Measurements from ENCODE around the gene FAM241A. TPM values are rescaled to one million over a fixed set of nuclear protein-coding genes. Genes with fewer than 3 reads are reported as not detected.
"Not testable (repeated sequence)": the region's sequence is repeated elsewhere in the genome, so short reads cannot be mapped to it uniquely, and the experiment has no call there.

Gene FAM241A
- total RNA-seq, 1 donor from 2014 or later: 0.70 TPM

DNA sequence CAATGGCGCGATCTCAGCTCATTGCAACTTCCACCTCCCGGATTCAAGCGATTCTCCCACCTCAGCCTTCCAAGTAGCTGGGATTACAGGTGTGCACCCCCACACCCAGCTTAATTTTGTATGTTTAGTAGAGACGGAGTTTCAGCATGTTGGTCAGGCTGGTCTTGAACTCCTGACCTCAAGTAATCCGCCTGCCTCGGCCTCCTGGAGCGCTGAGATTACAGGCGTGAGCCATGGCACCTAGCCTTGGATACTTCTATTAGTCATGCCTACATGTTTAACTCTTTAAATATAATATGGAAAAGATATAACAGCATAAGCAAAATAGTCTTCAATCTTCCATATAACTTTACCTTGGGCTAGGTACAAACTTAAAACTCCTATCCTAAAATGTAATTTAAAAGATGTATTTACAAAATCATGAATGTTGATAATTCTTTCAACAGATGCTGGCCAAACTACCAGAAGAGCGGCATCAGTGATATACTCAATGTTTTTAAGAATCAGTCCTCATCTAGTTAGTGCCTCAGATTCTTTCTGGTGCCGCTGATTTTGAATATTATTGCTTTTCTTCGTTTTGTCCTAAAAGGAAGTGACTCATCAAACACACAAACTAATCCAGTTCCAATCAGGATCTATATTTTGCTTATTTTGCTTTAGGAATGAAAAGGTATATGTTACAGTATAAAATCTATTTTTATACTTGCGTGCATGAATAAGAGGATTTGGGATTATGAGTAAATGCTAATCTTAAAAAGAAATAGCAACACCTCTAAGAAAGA is 23.7 kb downstream of the FAM241A start:
- Mint-ChIP-seq H3K36me3 (no peaks in the 10 kb centered on the region), H3K27me3 (no peaks in the 10 kb centered on the region), H3K9me3 (no peaks in the 10 kb centered on the region), H3K27ac (no peak overlapping the region), H3K4me3 (no peak overlapping the region), H3K4me1 (ENCODE audit: unreplicated experiment) (no peaks in the 10 kb centered on the region)
- TF ChIP-seq, protein P1, sequence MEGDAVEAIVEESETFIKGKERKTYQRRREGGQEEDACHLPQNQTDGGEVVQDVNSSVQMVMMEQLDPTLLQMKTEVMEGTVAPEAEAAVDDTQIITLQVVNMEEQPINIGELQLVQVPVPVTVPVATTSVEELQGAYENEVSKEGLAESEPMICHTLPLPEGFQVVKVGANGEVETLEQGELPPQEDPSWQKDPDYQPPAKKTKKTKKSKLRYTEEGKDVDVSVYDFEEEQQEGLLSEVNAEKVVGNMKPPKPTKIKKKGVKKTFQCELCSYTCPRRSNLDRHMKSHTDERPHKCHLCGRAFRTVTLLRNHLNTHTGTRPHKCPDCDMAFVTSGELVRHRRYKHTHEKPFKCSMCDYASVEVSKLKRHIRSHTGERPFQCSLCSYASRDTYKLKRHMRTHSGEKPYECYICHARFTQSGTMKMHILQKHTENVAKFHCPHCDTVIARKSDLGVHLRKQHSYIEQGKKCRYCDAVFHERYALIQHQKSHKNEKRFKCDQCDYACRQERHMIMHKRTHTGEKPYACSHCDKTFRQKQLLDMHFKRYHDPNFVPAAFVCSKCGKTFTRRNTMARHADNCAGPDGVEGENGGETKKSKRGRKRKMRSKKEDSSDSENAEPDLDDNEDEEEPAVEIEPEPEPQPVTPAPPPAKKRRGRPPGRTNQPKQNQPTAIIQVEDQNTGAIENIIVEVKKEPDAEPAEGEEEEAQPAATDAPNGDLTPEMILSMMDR (conservative IDR thresholded peaks at IDR 0.05): no peak
- no peak for DNase-seq (ENCODE audit: extremely low spot score, unreplicated experiment)

DNA sequence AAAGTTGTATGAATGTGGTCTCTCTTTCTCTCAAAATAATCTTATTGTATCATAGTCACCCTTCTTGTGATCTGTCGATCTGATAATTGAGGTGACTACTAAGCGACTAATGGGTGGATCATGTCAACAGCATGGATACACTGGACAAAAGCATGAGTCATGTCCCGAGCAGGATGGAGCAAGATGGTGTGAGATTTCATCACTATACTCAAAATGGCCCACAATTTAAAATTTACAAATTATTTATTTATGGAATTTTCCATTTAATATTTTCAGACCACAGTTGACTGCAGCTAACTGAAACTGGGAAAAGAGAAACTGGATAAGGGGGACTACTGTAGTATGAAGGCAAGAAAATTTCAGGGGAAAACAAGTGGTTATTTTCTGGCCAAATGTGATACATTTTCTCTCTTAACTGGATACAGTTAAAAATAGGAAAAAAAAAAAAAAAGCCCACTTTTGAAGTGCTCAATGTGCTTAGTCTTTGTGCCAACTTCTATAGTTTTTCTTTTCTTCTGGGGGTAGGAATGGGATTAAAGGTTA is 25.3 kb downstream of the FAM241A start:
- Mint-ChIP-seq H3K27me3 (no peaks in the 10 kb centered on the region), H3K36me3 (no peaks in the 10 kb centered on the region), H3K27ac (no peak overlapping the region), H3K4me3 (no peak overlapping the region), H3K4me1 (ENCODE audit: unreplicated experiment) (no peaks in the 10 kb centered on the region), H3K9me3 (no peaks in the 10 kb centered on the region)
- DNase-seq (ENCODE audit: extremely low spot score, unreplicated experiment): no peak
- TF ChIP-seq, protein P1 (conservative IDR thresholded peaks at IDR 0.05): no peak

- DNase-seq (ENCODE audit: extremely low spot score, unreplicated experiment); H3K4me3 Mint-ChIP-seq; H3K27ac Mint-ChIP-seq; H3K36me3 Mint-ChIP-seq; H3K27me3 Mint-ChIP-seq; H3K9me3 Mint-ChIP-seq; H3K4me1 Mint-ChIP-seq (ENCODE audit: unreplicated experiment): not testable (repeated sequence)
Observed at GRCh38 chr4:112171051-112171763, 26.0 kb downstream of the FAM241A start.

DNA sequence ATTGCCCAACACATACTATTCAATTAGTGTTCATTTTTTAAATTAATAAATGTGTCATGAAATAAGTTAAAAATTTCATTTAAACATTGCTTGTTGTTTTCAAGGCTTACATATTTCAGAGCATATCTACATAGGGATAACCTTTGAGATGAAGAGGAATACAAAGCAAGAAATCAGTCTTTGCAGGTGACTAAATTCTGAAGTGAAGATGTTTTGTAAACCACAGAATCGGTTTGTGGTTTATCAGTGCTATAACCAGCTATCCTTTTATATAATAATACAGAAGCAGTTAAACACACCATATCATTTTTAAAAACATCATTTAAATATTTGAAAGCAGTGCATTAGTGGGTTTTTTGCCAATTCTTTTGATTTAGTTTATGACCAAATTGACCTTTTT is 26.9 kb downstream of the FAM241A start:
- Mint-ChIP-seq H3K27me3 (no peaks in the 10 kb centered on the region), H3K9me3 (no peaks in the 10 kb centered on the region), H3K4me1 (ENCODE audit: unreplicated experiment) (no peaks in the 10 kb centered on the region), H3K4me3 (no peak overlapping the region), H3K27ac (no peak overlapping the region), H3K36me3 (no peaks in the 10 kb centered on the region)
- DNase-seq (ENCODE audit: extremely low spot score, unreplicated experiment): no peak
- TF ChIP-seq, protein P1 (conservative IDR thresholded peaks at IDR 0.05): no peak

DNA sequence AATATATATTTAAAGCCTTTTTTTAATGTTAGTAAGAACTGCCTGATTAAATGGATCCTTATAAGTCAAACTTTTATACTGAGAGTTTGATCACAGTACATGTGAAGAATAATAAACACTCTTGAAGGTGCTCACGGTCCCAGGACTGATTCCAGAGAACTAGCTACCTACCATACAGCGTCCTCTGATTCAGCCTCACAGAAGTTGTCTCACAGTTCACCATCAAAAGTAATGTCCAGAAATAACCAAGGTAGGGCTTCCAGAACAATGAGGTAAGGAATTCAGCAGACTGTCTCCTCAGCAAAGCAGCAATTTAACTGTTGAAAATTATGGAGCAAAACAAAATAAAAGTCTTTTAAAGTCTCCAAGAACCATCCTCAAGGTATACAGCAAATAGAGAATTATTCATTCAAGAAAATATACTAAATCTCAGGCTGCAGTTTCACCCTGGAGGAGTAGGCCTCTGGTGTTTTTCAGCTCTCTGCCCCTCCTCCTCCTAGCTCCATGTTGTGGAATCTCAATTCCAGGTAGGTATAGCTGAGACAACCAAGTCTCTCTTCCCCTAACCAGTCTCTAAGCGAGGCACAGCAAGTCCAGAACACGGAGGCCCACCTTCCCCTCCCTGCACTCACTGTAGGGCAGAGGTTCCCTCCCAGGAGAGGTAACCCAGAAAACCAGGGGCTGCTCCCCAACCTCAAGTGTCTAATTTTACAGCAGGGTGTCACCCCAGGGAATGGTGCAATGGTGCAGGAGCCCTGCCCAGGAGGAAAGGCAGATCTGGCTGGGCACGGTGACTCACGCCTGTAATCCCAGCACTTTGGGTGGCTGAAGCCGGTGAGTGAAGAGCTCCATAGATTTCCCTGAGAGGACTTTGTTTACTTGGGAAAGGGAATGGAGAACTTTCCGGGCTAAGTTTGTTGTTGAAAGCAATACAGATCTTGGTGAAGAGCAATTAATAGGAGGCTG is 28.6 kb downstream of the FAM241A start:
- Mint-ChIP-seq H3K36me3 (no peaks in the 10 kb centered on the region), H3K4me3 (no peak overlapping the region), H3K27me3 (no peaks in the 10 kb centered on the region), H3K9me3 (no peaks in the 10 kb centered on the region), H3K4me1 (ENCODE audit: unreplicated experiment) (no peaks in the 10 kb centered on the region), H3K27ac (no peak overlapping the region)
- no peak for DNase-seq (ENCODE audit: extremely low spot score, unreplicated experiment)
- TF ChIP-seq, protein P1 (conservative IDR thresholded peaks at IDR 0.05): no peak

Measured in type B pancreatic cell (in vitro differentiated cells).